ENCODE measurements around the gene PRPF40B.

PRPF40B gene

GRCh38 chr12:49636574-49636973, 13.2 kb downstream of the PRPF40B start:
- no peak for TF ChIP-seq CTCF (IDR thresholded peaks at IDR 0.05; ENCODE audit: extremely low read depth, insufficient read depth, missing control alignments)
- in situ Hi-C loops (cut with MboI; ENCODE audit: low pct_unique_long_range_greater_than_20kb, low sequenced_read_pairs, unreplicated experiment) = no loop called here
- DNase-seq (ENCODE audit: low spot score) = no peak

- peak; percentile 76 for TF ChIP-seq CTCF (IDR thresholded peaks at IDR 0.05; ENCODE audit: extremely low read depth, insufficient read depth, missing control alignments)
- peak; percentile 84 for DNase-seq (ENCODE audit: low spot score)
- in situ Hi-C loops (cut with MboI; ENCODE audit: low pct_unique_long_range_greater_than_20kb, low sequenced_read_pairs, unreplicated experiment) = no loop called here
Observed at GRCh38 chr12:49636979-49637755, 13.8 kb downstream of the PRPF40B start.

GRCh38 chr12:49641748-49642369, 18.5 kb downstream of the PRPF40B start:
- in situ Hi-C loops (cut with MboI; ENCODE audit: low pct_unique_long_range_greater_than_20kb, low sequenced_read_pairs, unreplicated experiment) = no loop called here
- no peak for DNase-seq (ENCODE audit: low spot score)
- no peak for TF ChIP-seq CTCF (IDR thresholded peaks at IDR 0.05; ENCODE audit: extremely low read depth, insufficient read depth, missing control alignments)

GRCh38 chr12:49642370-49642802, 19.0 kb downstream of the PRPF40B start:
- in situ Hi-C loops (cut with MboI; ENCODE audit: low pct_unique_long_range_greater_than_20kb, low sequenced_read_pairs, unreplicated experiment) = no loop called here
- no peak for DNase-seq (ENCODE audit: low spot score)

GRCh38 chr12:49643135-49643534, 19.8 kb downstream of the PRPF40B start:
- in situ Hi-C loops (cut with MboI; ENCODE audit: low pct_unique_long_range_greater_than_20kb, low sequenced_read_pairs, unreplicated experiment) = no loop called here
- TF ChIP-seq CTCF (IDR thresholded peaks at IDR 0.05; ENCODE audit: extremely low read depth, insufficient read depth, missing control alignments) = no peak
- DNase-seq (ENCODE audit: low spot score) = no peak

More at GRCh38 chr12:49642370-49642802, 19.0 kb downstream of the PRPF40B start:
- TF ChIP-seq CTCF (IDR thresholded peaks at IDR 0.05; ENCODE audit: extremely low read depth, insufficient read depth, missing control alignments) = no peak

GRCh38 chr12:49643961-49644619, 20.7 kb downstream of the PRPF40B start:
- no peak for DNase-seq (ENCODE audit: low spot score)
- no peak for TF ChIP-seq CTCF (IDR thresholded peaks at IDR 0.05; ENCODE audit: extremely low read depth, insufficient read depth, missing control alignments)
- in situ Hi-C loops (cut with MboI; ENCODE audit: low pct_unique_long_range_greater_than_20kb, low sequenced_read_pairs, unreplicated experiment) = no loop called here
